Neural progenitor cell (in vitro differentiated cells): ENCODE results near the gene DTD2. TPM values are rescaled to one million over a fixed set of nuclear protein-coding genes. Genes with fewer than 3 reads are reported as not detected.
A peak's percentile ranks its signal among the peaks of the same experiment; 100 is the strongest.

Experiments used
- DNase-seq: peaks from one replicate; pipeline ENCODE4 v3.0.0-alpha.2; 2016; ENCODE audit warnings: low spot score
- H2AFZ ChIP-seq: fragments of 200-600 bp; sonication (generic); replicated peaks from 2 replicates; pipeline ENCODE4 v1.6.1; 2016; ENCODE audit warnings: antibody characterized with exemption
- H3F3A ChIP-seq: fragments of 200-600 bp; sonication (generic); 2 replicates; pipeline ENCODE4 v1.6.1; 2016; ENCODE audit warnings: antibody characterized with exemption, low read depth
- H3K27ac ChIP-seq: fragments of 200-600 bp; sonication (generic); 2 replicates; pipeline ENCODE4 v1.5.1; 2016; ENCODE audit warnings: mild to moderate bottlenecking
- H3K27me3 ChIP-seq: fragments of 200-600 bp; sonication (generic); 2 replicates; pipeline ENCODE4 v1.6.1; 2016; ENCODE audit warnings: mild to moderate bottlenecking, moderate library complexity
- H3K36me3 ChIP-seq: fragments of 200-600 bp; sonication (generic); 2 replicates; pipeline ENCODE4 v1.5.1; 2016
- H3K4me1 ChIP-seq: fragments of 200-600 bp; sonication (generic); 2 replicates; pipeline ENCODE4 v1.6.1; 2016; ENCODE audit warnings: mixed run types
- H3K4me2 ChIP-seq: fragments of 200-600 bp; sonication (generic); 2 replicates; pipeline ENCODE4 v1.6.1; 2016
- H3K4me3 ChIP-seq: fragments of 200-600 bp; sonication (generic); 2 replicates; pipeline ENCODE4 v1.5.1; 2016
- H3K79me2 ChIP-seq: fragments of 200-600 bp; sonication (generic); 2 replicates; pipeline ENCODE4 v1.6.1; 2016; ENCODE audit warnings: low read depth
- H3K9ac ChIP-seq: fragments of 200-600 bp; sonication (generic); 2 replicates; pipeline ENCODE4 v1.6.1; 2016
- H3K9me3 ChIP-seq: fragments of 200-600 bp; sonication (generic); 2 replicates; pipeline ENCODE4 v1.5.1; 2016; ENCODE audit warnings: low read depth
- H4K20me1 ChIP-seq: fragments of 200-600 bp; sonication (generic); 2 replicates; pipeline ENCODE4 v1.6.1; 2016; ENCODE audit warnings: low read depth
- H3K27ac Mint-ChIP-seq: 3 replicates; pipeline ENCODE4 v1.8.0; 2021; ENCODE audit warnings: mixed read lengths
- H3K27me3 Mint-ChIP-seq: 2 replicates; pipeline ENCODE4 v1.8.0; 2022; ENCODE audit warnings: low read depth, mild to moderate bottlenecking, inconsistent platforms, moderate library complexity, mixed read lengths; ENCODE audit not compliant: insufficient read depth
- H3K36me3 Mint-ChIP-seq: 3 replicates; pipeline ENCODE4 v1.8.0; 2021; ENCODE audit warnings: mixed read lengths
- H3K4me1 Mint-ChIP-seq: 3 replicates; pipeline ENCODE4 v1.8.0; 2021; ENCODE audit warnings: mixed read lengths
- H3K4me3 Mint-ChIP-seq: 3 replicates; pipeline ENCODE4 v1.8.0; 2021; ENCODE audit warnings: mild to moderate bottlenecking, moderate library complexity, mixed read lengths
- H3K9me3 Mint-ChIP-seq: 3 replicates; pipeline ENCODE4 v1.8.0; 2020; ENCODE audit warnings: mixed read lengths
- EZH2 ChIP-seq: fragments of 200-600 bp; sonication (generic); IDR thresholded peaks from 2 replicates; pipeline ENCODE4 v1.6.1; 2017; ENCODE audit warnings: antibody characterized with exemption, mild to moderate bottlenecking, moderate library complexity
- EZH2phosphoT487 ChIP-seq: fragments of 200-600 bp; sonication (generic); IDR thresholded peaks from 2 replicates; pipeline ENCODE4 v1.6.1; 2017; ENCODE audit warnings: antibody characterized with exemption
- total RNA-seq: library from RNA; depleted of rRNA; stranded (reverse); fragments of >200 nt; gene quantifications from 2 replicates; pipeline ENCODE4 v1.2.3, GENCODE V29; 2015; ENCODE audit warnings: low replicate concordance
- TF ChIP-seq, protein P1 (sequence below): fragments of 200-600 bp; sonication (generic); IDR thresholded peaks from 2 replicates; pipeline ENCODE4 v1.5.1; 2017; ENCODE audit warnings: antibody characterized with exemption, mild to moderate bottlenecking

The DTD2 gene
- 8.6 and 11.9 TPM in 2 replicates for total RNA-seq

DNA sequence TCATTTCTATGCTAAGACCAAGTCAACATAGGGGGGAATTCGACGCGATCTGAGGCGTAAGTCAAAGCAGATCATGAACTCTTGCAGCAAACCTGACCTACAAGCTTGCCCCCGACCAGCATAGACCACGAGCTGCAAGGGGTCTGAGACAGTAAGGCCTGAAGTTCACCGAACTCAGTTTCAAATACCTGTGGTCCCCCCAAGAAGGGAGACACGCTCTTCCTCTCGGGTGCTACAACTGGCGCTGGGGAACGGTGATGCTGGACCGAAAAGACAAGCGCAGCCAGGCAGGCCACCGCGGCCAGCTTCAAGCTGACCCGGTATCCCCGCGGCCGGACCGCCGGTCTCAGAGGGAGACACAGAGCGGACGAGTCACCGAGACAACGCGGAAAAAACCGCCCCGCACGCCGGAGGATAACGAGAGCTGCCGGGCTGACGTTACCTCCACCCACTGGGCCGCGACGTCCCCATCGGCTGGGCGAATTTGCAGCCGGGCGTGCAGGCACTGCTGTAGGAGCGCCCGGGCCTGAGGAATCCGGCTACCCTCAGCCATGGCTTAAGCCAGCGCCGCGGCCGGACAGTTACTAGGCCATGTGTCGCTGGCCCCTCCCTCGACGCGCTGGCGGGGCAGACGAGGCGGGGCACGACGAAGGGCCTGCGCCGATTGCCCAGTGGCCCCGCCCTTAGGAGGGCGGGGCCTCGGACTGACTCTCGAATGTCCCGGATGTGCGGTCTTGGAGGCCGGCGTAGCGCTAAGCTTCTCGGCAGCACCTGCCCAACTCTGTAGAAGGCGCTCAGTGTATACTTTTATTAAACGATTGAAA lies at the start of gene DTD2:
DTD2 (minus strand) TSS at position 666 of the 824 bp plus-strand sequence; CDS start at position 553, 113 bp downstream.
- peak within 1 kb of the TSS; percentile 89 for H3K27ac Mint-ChIP-seq
- no peaks in the 10 kb centered on the region for H3K36me3 Mint-ChIP-seq

DNA sequence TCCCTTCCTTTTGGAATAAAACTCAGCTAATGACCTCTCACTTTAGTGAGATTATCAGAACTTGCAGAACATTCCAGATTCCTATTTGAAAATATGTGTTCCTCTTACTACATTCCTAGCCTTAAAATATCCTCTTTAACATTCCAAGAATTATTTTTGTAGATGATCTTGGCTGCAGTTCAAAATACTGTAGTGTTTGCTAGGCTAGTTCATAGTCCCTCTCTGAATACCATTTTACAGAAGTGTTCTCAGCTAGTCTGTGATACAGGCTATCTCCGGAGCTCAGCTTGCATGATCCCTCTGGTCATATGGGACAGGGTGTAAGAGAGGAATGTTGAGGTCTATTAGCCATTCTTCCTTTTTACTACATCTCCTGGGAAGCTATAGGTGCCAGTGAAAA lies 48.1 kb upstream of the DTD2 start:
- Histone ChIP-seq H3K4me3 (no peak overlapping the region), H3K9me3 (no peaks in the 10 kb centered on the region), H3F3A (no peaks in the 10 kb centered on the region), H3K27ac (no peak overlapping the region), H3K9ac (no peak overlapping the region), H3K4me2 (no peak overlapping the region), H2AFZ (no peak overlapping the region), H3K27me3 (no peaks in the 10 kb centered on the region), H3K79me2 (no peaks in the 10 kb centered on the region), H3K4me1 (no peaks in the 10 kb centered on the region), H3K36me3 (no peaks in the 10 kb centered on the region), H4K20me1 (no peaks in the 10 kb centered on the region)
- H3K9me3 Mint-ChIP-seq = no peaks in the 10 kb centered on the region
- no peaks in the 10 kb centered on the region for H3K36me3 Mint-ChIP-seq
- TF ChIP-seq EZH2phosphoT487 (no peak), EZH2 (no peak)
- TF ChIP-seq, protein P1, sequence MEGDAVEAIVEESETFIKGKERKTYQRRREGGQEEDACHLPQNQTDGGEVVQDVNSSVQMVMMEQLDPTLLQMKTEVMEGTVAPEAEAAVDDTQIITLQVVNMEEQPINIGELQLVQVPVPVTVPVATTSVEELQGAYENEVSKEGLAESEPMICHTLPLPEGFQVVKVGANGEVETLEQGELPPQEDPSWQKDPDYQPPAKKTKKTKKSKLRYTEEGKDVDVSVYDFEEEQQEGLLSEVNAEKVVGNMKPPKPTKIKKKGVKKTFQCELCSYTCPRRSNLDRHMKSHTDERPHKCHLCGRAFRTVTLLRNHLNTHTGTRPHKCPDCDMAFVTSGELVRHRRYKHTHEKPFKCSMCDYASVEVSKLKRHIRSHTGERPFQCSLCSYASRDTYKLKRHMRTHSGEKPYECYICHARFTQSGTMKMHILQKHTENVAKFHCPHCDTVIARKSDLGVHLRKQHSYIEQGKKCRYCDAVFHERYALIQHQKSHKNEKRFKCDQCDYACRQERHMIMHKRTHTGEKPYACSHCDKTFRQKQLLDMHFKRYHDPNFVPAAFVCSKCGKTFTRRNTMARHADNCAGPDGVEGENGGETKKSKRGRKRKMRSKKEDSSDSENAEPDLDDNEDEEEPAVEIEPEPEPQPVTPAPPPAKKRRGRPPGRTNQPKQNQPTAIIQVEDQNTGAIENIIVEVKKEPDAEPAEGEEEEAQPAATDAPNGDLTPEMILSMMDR = no peak
- H3K27ac Mint-ChIP-seq = no peak overlapping the region
- no peak overlapping the region for H3K4me3 Mint-ChIP-seq
- peaks cover 2% of the 10 kb centered on the region for H3K27me3 Mint-ChIP-seq
- H3K4me1 Mint-ChIP-seq = no peaks in the 10 kb centered on the region
- DNase-seq = no peak

More for the DNA sequence above, at the start of gene DTD2:
- Mint-ChIP-seq H3K27me3 (no peaks in the 10 kb centered on the region), H3K4me1 (peaks cover 34% of the 10 kb centered on the region), H3K4me3 (peak within 1 kb of the TSS; percentile 94), H3K9me3 (no peaks in the 10 kb centered on the region)
- no peaks in the 10 kb centered on the region for H3K9me3 ChIP-seq
- peak; percentile 99 for DNase-seq
- peak within 1 kb of the TSS; percentile 33 for H3K9ac ChIP-seq
- peaks cover 18% of the 10 kb centered on the region for H3K4me1 ChIP-seq
- TF ChIP-seq EZH2 (no peak), EZH2phosphoT487 (no peak)
- TF ChIP-seq, protein P1 = no peak
- H3F3A ChIP-seq = peaks cover 6% of the 10 kb centered on the region
- peak within 1 kb of the TSS; percentile 56 for H3K27ac ChIP-seq
- H3K4me3 ChIP-seq = peak within 1 kb of the TSS; percentile 62
- peak within 1 kb of the TSS; percentile 80 for H3K4me2 ChIP-seq
- H3K79me2 ChIP-seq = peaks cover 6% of the 10 kb centered on the region
- no peaks in the 10 kb centered on the region for H4K20me1 ChIP-seq
- H3K36me3 ChIP-seq = no peaks in the 10 kb centered on the region
- no peaks in the 10 kb centered on the region for H3K27me3 ChIP-seq
- peak within 1 kb of the TSS; percentile 98 for H2AFZ ChIP-seq

DNA sequence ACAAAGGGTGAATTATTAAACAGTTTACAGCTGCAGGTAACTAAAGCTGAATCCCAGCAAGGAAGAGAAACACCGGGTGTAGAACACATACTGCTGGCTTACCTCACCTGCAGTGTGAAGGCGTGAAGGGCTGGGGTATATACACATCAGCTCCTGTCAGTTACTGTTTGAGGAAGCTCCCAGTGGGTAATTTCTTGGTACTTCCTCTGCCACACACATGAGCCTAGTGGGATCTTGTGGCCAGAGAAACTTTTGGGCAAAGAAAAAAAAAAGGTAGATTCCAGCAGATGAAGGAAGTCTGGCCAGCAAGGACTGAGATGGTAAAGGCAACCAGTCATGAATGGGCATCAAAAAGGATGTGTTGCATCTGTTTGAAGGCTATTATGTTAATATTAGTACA lies 44.6 kb upstream of the DTD2 start:
- Mint-ChIP-seq H3K27me3 (no peaks in the 10 kb centered on the region), H3K4me3 (no peak overlapping the region), H3K4me1 (no peaks in the 10 kb centered on the region), H3K27ac (no peak overlapping the region), H3K9me3 (peaks cover 4% of the 10 kb centered on the region), H3K36me3 (no peaks in the 10 kb centered on the region)
- Histone ChIP-seq H3F3A (no peaks in the 10 kb centered on the region), H3K36me3 (no peaks in the 10 kb centered on the region), H3K79me2 (no peaks in the 10 kb centered on the region), H3K4me2 (no peak overlapping the region), H2AFZ (no peak overlapping the region), H3K27me3 (no peaks in the 10 kb centered on the region), H3K4me3 (no peak overlapping the region), H3K4me1 (no peaks in the 10 kb centered on the region), H3K9ac (no peak overlapping the region), H4K20me1 (no peaks in the 10 kb centered on the region), H3K27ac (no peak overlapping the region), H3K9me3 (no peaks in the 10 kb centered on the region)
- no peak for DNase-seq
- TF ChIP-seq EZH2phosphoT487 = no peak
- TF ChIP-seq EZH2 = no peak
- TF ChIP-seq, protein P1 = no peak
